Measurements from ENCODE around the gene DIMT1. TPM values are rescaled to one million over a fixed set of nuclear protein-coding genes. Genes with fewer than 3 reads are reported as not detected.
A peak's percentile ranks its signal among the peaks of the same experiment; 100 is the strongest.

Gene DIMT1
- total RNA-seq, 2 donors from 2014 or later = 17.6 to 23.5 TPM

GRCh38 chr5:62374090-62374489, 29.6 kb downstream of the DIMT1 start:
- DNase-seq = no peak
- intact Hi-C loops (cut with DNase I) = no loop called here
- no peak for ATAC-seq

- DNase-seq (no peak), ATAC-seq (no peak)
- intact Hi-C loops (cut with DNase I) = no loop called here
These were observed 30.3 kb downstream of the DIMT1 start for GRCh38 chr5:62373382-62373781.

DNA sequence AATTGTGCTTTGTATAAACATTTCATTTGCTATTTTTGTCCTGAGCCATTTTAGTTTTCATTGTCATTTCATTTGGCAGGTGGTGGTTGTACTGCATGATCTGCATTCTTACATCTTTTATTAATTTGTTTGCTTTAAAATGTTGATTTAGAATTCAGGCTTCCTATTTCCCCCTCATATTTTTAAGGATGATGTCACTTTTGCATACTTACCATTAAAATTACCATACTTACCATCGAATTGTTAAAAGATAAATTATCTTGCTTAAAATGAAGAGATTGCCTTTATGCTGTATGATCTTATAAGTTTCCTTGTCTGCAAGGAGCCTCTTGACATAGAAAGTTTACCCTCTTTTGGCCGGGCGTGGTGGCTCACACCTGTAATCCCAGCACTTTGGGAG, 31.1 kb downstream of the DIMT1 start:
- ATAC-seq (no peak), DNase-seq (no peak)
- intact Hi-C loops (cut with DNase I) = no loop called here

- ATAC-seq (no peak), DNase-seq (no peak)
- intact Hi-C loops (cut with DNase I) = no loop called here
These were observed 32.3 kb downstream of the DIMT1 start for GRCh38 chr5:62371409-62371808.

DNA sequence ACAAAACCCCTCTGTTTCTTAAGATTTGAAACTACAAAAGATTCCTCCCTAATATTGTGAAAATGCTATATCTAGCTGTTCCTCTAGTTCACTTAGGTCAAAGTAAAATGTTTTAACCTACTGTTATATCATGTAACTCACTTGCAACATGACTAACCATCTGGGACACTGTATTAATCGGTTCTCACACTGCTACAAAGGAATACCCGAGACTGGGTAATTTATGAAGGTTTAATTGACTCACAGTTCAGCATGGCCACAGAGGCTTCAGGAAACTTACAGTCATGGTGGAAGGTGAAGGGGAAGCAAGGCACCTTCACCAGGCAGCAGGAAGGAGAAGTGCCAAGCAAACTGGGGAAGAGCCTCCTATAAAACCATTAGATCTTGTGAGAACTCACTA, 34.7 kb downstream of the DIMT1 start:
- ATAC-seq (no peak), DNase-seq (no peak)
- intact Hi-C loops (cut with DNase I) = no loop called here

DNA sequence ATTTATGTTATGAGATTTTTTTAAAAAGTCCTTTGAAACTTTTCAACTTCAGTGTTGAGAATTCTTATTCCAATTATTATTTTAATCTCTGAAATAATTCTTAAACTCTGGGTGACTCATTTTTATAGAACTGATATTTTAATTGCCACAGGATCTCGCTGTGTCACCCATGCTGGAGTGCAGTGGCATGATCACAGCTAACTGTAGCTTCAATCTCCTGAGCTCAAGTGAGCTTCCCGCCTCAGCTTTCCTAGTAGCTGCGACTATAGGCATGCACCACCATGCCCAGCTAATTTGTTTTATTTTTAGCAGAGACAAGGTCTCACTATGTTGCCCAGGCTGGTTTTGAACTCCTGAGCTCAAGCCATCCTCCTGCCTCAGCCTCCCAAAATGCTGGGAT, 41.0 kb downstream of the DIMT1 start:
- DNase-seq (no peak), ATAC-seq (no peak)

DNA sequence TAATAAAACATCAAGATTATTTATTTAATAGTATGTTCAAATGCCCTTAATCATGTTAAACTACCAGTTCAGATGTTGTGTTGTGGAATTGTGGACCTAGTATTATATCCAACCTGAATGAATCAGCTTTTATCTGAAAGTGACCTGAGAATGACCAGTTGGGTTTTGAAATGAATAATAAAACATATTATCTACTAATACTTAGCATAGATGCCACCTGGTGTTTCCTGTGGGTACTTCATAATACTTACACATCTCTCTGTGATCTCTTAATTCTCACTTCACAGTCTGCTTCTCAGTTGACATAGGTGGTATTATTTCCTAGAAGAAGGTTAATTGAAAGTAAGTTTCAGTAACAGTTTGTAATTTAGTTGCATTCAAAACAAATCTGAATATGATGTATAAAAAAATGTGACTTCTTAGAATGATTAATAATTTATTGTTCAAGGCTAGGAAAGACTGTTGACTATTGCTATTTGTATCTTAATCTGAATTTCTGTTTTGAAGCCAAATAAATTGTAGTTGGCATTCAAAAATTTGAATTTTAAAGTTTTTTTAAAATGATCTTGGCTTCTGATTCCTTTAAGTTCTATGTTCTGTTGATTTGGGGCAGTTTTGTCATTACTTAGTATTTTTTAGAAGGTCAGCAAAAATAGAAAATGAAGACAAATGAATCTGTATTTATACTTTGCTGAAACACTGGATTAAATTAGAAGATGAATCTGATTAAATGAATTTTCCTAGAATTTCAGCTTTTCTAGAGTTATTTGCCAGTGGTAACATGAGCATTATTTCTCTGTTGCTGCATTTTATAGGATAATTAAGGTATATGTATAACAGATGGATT, 49.5 kb downstream of the DIMT1 start:
- ATAC-seq = peak in 1 of 2 donors; percentile 54
- no peak for DNase-seq
- intact Hi-C loops (cut with DNase I) = loop anchor here (5.0 kb wide), 1 partner anchor 132 kb away; no protein-coding TSS in a partner anchor

More for the DNA sequence above, 41.0 kb downstream of the DIMT1 start:
- intact Hi-C loops (cut with DNase I) = no loop called here

DNA sequence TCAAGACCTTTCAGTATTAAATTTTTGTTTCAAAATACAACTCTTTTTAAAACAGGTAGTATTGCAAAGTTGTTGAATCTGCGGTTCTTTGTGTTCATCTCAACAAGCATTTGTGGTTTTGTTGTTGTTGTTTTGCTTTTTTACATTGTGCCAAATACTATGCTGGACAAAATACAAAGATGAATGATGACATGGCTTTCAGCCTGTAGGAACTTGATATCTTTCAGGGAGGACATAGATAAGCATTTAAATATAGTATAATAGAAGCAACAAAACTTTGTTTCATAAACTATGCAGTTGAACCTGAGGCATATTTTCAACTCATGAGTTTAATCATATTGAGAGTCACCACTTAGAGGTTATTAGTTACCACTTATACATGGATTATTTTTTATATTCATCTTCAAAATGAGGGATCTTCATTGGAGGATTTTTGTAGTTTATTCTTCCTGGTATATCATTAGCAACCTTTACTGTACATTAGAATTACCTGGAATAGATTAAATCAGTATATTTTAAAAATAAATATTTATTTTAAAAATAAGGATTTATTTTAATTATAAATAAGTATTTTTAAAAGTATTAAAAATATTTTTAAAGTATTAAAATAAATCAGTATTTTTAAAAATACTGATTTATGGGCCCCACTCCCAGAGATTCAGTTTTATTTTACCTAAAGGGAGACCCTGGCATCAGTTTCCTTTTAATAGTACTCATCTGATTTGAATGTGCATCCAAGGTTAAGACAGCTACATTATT, 54.8 kb downstream of the DIMT1 start:
- intact Hi-C loops (cut with DNase I) = no loop called here
- DNase-seq (no peak), ATAC-seq (no peak)

GRCh38 chr5:62347928-62348327, 55.8 kb downstream of the DIMT1 start:
- ATAC-seq = no peak
- DNase-seq = no peak
- intact Hi-C loops (cut with DNase I) = no loop called here

GRCh38 chr5:62346748-62347147, 57.0 kb downstream of the DIMT1 start:
- DNase-seq = no peak
- ATAC-seq = no peak
- intact Hi-C loops (cut with DNase I) = no loop called here

DNA sequence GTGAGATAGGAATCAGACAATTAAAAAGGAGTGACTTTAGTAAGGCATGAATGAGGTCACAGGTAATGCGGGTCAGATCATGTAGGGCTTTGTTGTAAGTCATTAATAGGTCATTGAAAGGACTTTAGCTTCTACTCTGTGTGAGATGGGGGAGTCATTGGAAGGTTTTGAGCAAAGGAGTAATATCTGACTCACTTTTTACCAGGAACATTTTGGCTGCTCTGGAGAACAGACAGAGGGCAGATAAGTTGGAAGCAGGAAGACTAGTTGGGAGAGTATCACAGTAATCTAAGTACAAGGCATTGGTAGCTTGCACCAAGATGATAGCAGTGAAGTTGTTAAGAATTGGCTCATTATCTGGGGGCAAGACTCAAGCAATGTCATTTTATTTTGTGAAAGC, 60.3 kb downstream of the DIMT1 start:
- intact Hi-C loops (cut with DNase I) = no loop called here
- ATAC-seq = peak in 1 of 2 donors; percentile 37
- no peak for DNase-seq

DNA sequence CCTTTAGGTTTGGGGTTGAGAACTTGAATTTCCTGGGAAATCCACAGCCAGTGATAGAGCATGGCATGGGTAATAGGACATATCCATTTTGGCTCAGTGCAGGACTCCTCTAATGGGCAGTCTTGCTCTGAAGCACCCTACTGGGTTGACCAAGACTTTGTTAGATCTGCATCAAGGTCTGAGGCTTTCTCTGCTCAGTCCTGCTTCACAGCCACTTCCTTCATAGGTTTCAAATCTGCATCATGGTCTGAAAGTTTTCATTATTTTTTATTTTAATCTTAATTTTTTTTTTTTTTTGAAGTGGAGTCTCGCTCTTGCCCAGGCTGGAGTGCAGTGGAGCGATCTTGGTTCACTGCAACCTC, 61.2 kb downstream of the DIMT1 start:
- no peak for DNase-seq
- no peak for ATAC-seq
- intact Hi-C loops (cut with DNase I) = no loop called here

- DNase-seq (no peak), ATAC-seq (no peak)
- intact Hi-C loops (cut with DNase I) = no loop called here
These were observed 61.8 kb downstream of the DIMT1 start for GRCh38 chr5:62341783-62342475.

DNA sequence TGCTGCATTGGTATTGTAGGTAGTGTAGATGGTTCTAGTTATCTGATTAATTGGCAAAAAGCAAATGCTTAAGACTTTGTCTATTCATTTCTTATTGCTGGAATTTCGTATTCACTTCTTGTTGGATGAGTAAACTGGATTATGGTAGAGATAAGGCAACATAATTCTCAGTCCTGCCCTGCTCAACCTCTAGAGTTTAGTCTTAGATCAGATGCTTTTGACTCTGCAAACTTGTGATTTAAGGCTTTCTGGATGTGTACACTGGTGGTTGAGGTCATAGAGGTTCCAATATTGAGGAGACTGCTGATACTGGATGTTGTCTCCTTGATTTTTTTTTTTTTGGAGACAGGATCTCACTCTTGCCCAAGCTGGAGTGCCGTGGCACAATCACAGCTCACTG, 62.7 kb downstream of the DIMT1 start:
- no peak for DNase-seq
- ATAC-seq = no peak
- intact Hi-C loops (cut with DNase I) = no loop called here

- DNase-seq (no peak), ATAC-seq (no peak)
- intact Hi-C loops (cut with DNase I) = no loop called here
These were observed 63.3 kb downstream of the DIMT1 start for GRCh38 chr5:62340392-62340791.

Other genes with a start within 250 kb of the DIMT1 start
- 10 to 100 TPM; 11.6 to 14.8 TPM for gene KIF2A, start 97.7 kb downstream of the DIMT1 start, total RNA-seq
- gene IPO11, start 8.9 kb upstream of the DIMT1 start, total RNA-seq = 10 to 100 TPM; 22.9 to 25.4 TPM
- 1 to 10 TPM; 2.0 to 2.2 TPM for gene LRRC70, start 174.9 kb upstream of the DIMT1 start, total RNA-seq